Gastrocnemius medialis (tissue), 4 donors: ENCODE measurements around the gene CRIP3. TPM values are rescaled to one million over a fixed set of nuclear protein-coding genes. Genes with fewer than 3 reads are reported as not detected.
"Not testable (repeated sequence)": the region's sequence is repeated elsewhere in the genome, so short reads cannot be mapped to it uniquely, and the experiment has no call there.

Source experiments
- ATAC-seq, 2 donors: fragments of 150-250 bp; one replicate each; pipeline ENCODE4 v1.9.1; 2016
- DNase-seq, 2 donors: peaks; one replicate each; pipeline ENCODE4 v3.0.0-alpha.2; 2019
- H3K27ac ChIP-seq, 4 donors: fragments of 200-600 bp; sonication (generic); 1 replicate in 1 of 4; 2 replicates in 3 of 4; pipeline ENCODE4 v1.5.1; 2016 to 2018; ENCODE audit warnings: mild to moderate bottlenecking in 2 of 4, moderate library complexity in 1 of 4
- H3K27me3 ChIP-seq, 3 donors: fragments of 200-600 bp; sonication (generic) in 2 of 3; 1 replicate in 1 of 3; 2 replicates in 2 of 3; pipeline versions ENCODE4 v1.5.1 to v1.6.0; 2016 to 2019; ENCODE audit warnings: mild to moderate bottlenecking in 1 of 3, moderate library complexity in 1 of 3
- H3K36me3 ChIP-seq, 2 donors: fragments of 200-600 bp; sonication (generic) in 1 of 2; one replicate each; pipeline ENCODE4 v1.5.1; 2017 to 2018
- H3K4me1 ChIP-seq, 2 donors: fragments of 200-600 bp; sonication (generic) in 1 of 2; one replicate each; pipeline ENCODE4 v1.5.1; 2016 to 2017; ENCODE audit warnings: mild to moderate bottlenecking in 2 of 2
- H3K4me3 ChIP-seq, 4 donors: fragments of 200-600 bp; sonication (generic) in 3 of 4; 1 replicate in 1 of 4; 2 replicates in 3 of 4; pipeline ENCODE4 v1.5.1; 2016 to 2019; ENCODE audit warnings: mild to moderate bottlenecking in 2 of 4
- H3K9me3 ChIP-seq, 3 donors: fragments of 200-600 bp; sonication (generic) in 2 of 3; 1 replicate in 1 of 3; 2 replicates in 2 of 3; pipeline ENCODE4 v1.5.1; 2016 to 2019
- CTCF ChIP-seq, 5 experiments: fragments of 450-650 bp in 3 of 5; fragments of 200-600 bp in 2 of 5; sonication (generic) in 2 of 5; IDR thresholded peaks in 4 of 5; conservative IDR thresholded peaks in 1 of 5; 1 replicate in 4 of 5; 2 replicates in 1 of 5; pipeline ENCODE4 v1.5.1; 2016 to 2019; ENCODE audit warnings: antibody characterized with exemption in 5 of 5, mild to moderate bottlenecking in 3 of 5, moderate library complexity in 3 of 5
- POLR2A ChIP-seq, 2 donors: fragments of 450-650 bp; IDR thresholded peaks; one replicate each; pipeline ENCODE4 v1.6.1; 2017; ENCODE audit warnings: antibody characterized with exemption in 2 of 2, mild to moderate bottlenecking in 2 of 2, moderate library complexity in 2 of 2
- in situ Hi-C, 4 donors: fragments of 200-750 bp; cut with MboI; loops; one replicate each; pipeline versions ENCODE4 v1.15.0 to v1.8.0; 2017; ENCODE audit warnings: low sequenced_read_pairs in 4 of 4
- intact Hi-C: fragments of 100-400 bp; cut with DNase I; formaldehyde crosslinking; loops from one replicate; pipeline ENCODE4 v1.15.1; 2023; ENCODE audit warnings: low total_unique reads
- total RNA-seq, 4 donors: library from RNA; depleted of rRNA; stranded (reverse); fragments of >200 nt; gene quantifications; one replicate each; pipeline versions ENCODE4 v1.1.0 to v1.2.3, GENCODE V29; 2016

The CRIP3 gene
- total RNA-seq, 4 donors from 2014 or later: 0.68 TPM; not detected in 3

GRCh38 chr6:43347021-43347420, 38.4 kb upstream of the CRIP3 start:
- TF ChIP-seq CTCF (IDR thresholded peaks at IDR 0.05 in 4 of 5, conservative IDR thresholded peaks at IDR 0.05 in 1 of 5) (no peak), POLR2A (IDR thresholded peaks at IDR 0.05) (no peak)
- ATAC-seq (no peak), DNase-seq (no peak)
- no peaks in the 10 kb centered on the region for H3K4me1 ChIP-seq
- no peaks in the 10 kb centered on the region for H3K27me3 ChIP-seq
- H3K9me3 ChIP-seq: no peaks in the 10 kb centered on the region
- in situ Hi-C loops (loop anchor here in 1 of 4 donors (25.0 kb wide), 1 partner anchor 435 kb away; the partner anchor contains the start of gene PTCRA), intact Hi-C loops (no loop called here)
- H3K36me3 ChIP-seq: peaks cover 0 to 78% of the 10 kb centered on the region in 2 donors
- H3K4me3 ChIP-seq: no peak overlapping the region
- H3K27ac ChIP-seq: no peak overlapping the region

- H3K27me3 ChIP-seq, H3K27ac ChIP-seq, DNase-seq, intact Hi-C loops, H3K9me3 ChIP-seq, H3K4me1 ChIP-seq, ATAC-seq, H3K4me3 ChIP-seq: not testable (repeated sequence)
- in situ Hi-C loops: loop anchor here in 1 of 4 donors (25.0 kb wide), 1 partner anchor 434 kb away; the partner anchor contains the start of gene PTCRA
- H3K36me3 ChIP-seq: peaks cover 0 to 81% of the 10 kb centered on the region in 2 donors
Observed at GRCh38 chr6:43346243-43346642, 37.6 kb upstream of the CRIP3 start.

GRCh38 chr6:43339168-43339567, 30.5 kb upstream of the CRIP3 start:
- TF ChIP-seq CTCF (IDR thresholded peaks at IDR 0.05 in 4 of 5, conservative IDR thresholded peaks at IDR 0.05 in 1 of 5): no peak
- in situ Hi-C loops (loop anchor here in 1 of 4 donors (25.0 kb wide), 1 partner anchor 427 kb away; the partner anchor contains the start of gene PTCRA), intact Hi-C loops (loop anchor here (10.0 kb wide), 1 partner anchor 434 kb away; no protein-coding TSS in a partner anchor)
- Histone ChIP-seq H3K27ac (no peak overlapping the region), H3K36me3 (peaks cover 0 to 66% of the 10 kb centered on the region in 2 donors), H3K4me3 (no peak overlapping the region), H3K27me3 (no peaks in the 10 kb centered on the region), H3K4me1 (peaks cover 3 to 5% of the 10 kb centered on the region in 2 donors), H3K9me3 (no peaks in the 10 kb centered on the region)
- no peak for DNase-seq
- no peak for ATAC-seq

- no peaks in the 10 kb centered on the region for H3K27me3 ChIP-seq
- in situ Hi-C loops (loop anchor here in 1 of 4 donors (25.0 kb wide), 1 partner anchor 426 kb away; the partner anchor contains the start of gene PTCRA), intact Hi-C loops (loop anchor here (10.0 kb wide), 1 partner anchor 433 kb away; no protein-coding TSS in a partner anchor)
- H3K36me3 ChIP-seq: peaks cover 0 to 61% of the 10 kb centered on the region in 2 donors
- H3K9me3 ChIP-seq: no peaks in the 10 kb centered on the region
- DNase-seq: no peak
- H3K4me3 ChIP-seq: no peak overlapping the region
- no peak for ATAC-seq
- no peak for TF ChIP-seq POLR2A (IDR thresholded peaks at IDR 0.05)
- no peak for TF ChIP-seq CTCF (IDR thresholded peaks at IDR 0.05 in 4 of 5, conservative IDR thresholded peaks at IDR 0.05 in 1 of 5)
- H3K4me1 ChIP-seq: peaks cover 6 to 9% of the 10 kb centered on the region in 2 donors
- H3K27ac ChIP-seq: no peak overlapping the region
Observed at GRCh38 chr6:43338243-43338642, 29.6 kb upstream of the CRIP3 start.

- DNase-seq (no peak), ATAC-seq (no peak)
- Histone ChIP-seq H3K4me1 (peaks cover 6 to 9% of the 10 kb centered on the region in 2 donors), H3K27me3 (no peaks in the 10 kb centered on the region), H3K4me3 (no peak overlapping the region), H3K36me3 (peaks cover 0 to 44% of the 10 kb centered on the region in 2 donors), H3K9me3 (no peaks in the 10 kb centered on the region), H3K27ac (no peak overlapping the region)
- intact Hi-C loops: loop anchor here (10.0 kb wide), 1 partner anchor 432 kb away; no protein-coding TSS in a partner anchor
- in situ Hi-C loops: loop anchor here in 1 of 4 donors (25.0 kb wide), 1 partner anchor 424 kb away; the partner anchor contains the start of gene PTCRA
- TF ChIP-seq CTCF (IDR thresholded peaks at IDR 0.05 in 4 of 5, conservative IDR thresholded peaks at IDR 0.05 in 1 of 5) (no peak), POLR2A (IDR thresholded peaks at IDR 0.05) (no peak)
Observed at GRCh38 chr6:43336382-43336781, 27.8 kb upstream of the CRIP3 start.
